IPS-15b (cell line): ENCODE data around the gene TPI1.
"Not testable (repeated sequence)": the region's sequence is repeated elsewhere in the genome, so short reads cannot be mapped to it uniquely, and the experiment has no call there.

ENCODE experiments used
- H3K27me3 ChIP-seq: one replicate; pipeline ENCODE4 v1.6.1; 2013; ENCODE audit warnings: low read length; ENCODE audit not compliant: control insufficient read depth, insufficient read depth
- H3K36me3 ChIP-seq: one replicate; pipeline ENCODE4 v1.6.1; 2013; ENCODE audit warnings: low read length; ENCODE audit not compliant: control insufficient read depth, insufficient read depth
- H3K4me1 ChIP-seq: one replicate; pipeline ENCODE4 v1.6.1; 2013; ENCODE audit warnings: mild to moderate bottlenecking, low read length; ENCODE audit not compliant: control insufficient read depth, insufficient read depth
- H3K4me3 ChIP-seq: one replicate; pipeline ENCODE4 v1.5.1; 2013; ENCODE audit warnings: low read depth, low read length
- H3K9ac ChIP-seq: one replicate; pipeline ENCODE4 v1.6.1; 2013; ENCODE audit warnings: low read depth, mild to moderate bottlenecking, low read length
- H3K9me3 ChIP-seq: one replicate; pipeline ENCODE4 v1.6.1; 2013; ENCODE audit warnings: mild to moderate bottlenecking, low read length; ENCODE audit not compliant: control insufficient read depth, insufficient read depth

The TPI1 gene

DNA sequence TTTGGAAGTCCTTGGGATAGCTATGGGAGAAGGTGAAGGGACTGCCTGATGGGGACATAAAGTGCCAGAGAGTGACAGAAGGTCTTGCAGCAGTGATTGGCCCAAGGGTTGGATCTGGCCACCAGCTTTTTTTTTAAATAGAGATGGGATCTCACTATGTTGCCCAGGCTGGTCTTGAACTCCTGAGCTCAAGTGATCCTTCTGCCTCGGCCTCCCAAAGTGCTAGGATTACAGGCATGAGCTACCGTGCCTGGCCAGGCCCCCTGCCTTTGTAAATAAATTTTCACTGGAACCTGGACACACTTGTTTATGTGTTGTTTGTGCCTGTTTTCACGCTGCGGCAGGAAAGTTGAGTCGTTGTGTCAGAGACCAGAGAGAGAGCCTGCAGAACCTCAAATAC lies 2.0 kb upstream of the TPI1 start:
- not testable (repeated sequence) for H3K9me3 ChIP-seq, H3K4me3 ChIP-seq, H3K9ac ChIP-seq, H3K27me3 ChIP-seq
- H3K36me3 ChIP-seq = peaks cover 48% of the 10 kb centered on the region
- peaks cover 13% of the 10 kb centered on the region for H3K4me1 ChIP-seq

DNA sequence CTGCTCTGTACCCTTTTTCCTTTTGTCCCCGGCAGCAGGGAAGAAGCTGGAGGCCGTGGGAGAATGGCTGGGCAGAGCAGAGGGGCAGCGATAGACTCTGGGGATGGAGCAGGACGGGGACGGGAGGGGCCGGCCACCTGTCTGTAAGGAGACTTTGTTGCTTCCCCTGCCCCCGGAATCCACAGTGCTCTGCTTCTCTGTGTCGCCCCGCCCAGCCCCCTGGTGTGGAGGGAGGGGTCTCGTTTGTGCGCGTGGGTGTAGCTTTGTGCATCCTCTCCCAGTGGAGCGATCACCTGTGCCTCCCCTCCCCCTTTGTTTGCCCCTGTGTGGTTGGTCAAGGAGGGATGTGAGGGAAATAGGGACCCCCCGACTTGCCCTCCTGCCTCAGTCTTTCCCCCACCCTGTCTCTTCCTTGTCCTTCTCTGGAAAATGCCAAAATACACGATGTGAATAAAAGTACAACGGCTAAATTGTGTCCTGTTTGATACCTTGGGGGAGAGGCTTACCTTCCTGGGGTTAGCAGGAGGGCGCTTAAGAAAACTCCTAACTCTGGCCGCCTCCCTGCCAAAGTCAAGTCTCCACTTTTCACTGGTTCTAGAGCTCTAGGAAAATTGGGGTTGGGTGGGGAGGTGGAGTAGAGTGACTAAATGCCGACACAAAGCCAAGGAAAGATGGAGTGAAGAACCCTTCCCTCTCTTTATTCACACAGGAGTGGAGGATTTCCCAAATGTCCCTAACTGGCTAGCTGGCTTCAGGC lies 990 bp upstream of the TPI1 start:
- Histone ChIP-seq H3K9ac (peak overlapping the region; percentile 38), H3K4me1 (peaks cover 13% of the 10 kb centered on the region)

DNA sequence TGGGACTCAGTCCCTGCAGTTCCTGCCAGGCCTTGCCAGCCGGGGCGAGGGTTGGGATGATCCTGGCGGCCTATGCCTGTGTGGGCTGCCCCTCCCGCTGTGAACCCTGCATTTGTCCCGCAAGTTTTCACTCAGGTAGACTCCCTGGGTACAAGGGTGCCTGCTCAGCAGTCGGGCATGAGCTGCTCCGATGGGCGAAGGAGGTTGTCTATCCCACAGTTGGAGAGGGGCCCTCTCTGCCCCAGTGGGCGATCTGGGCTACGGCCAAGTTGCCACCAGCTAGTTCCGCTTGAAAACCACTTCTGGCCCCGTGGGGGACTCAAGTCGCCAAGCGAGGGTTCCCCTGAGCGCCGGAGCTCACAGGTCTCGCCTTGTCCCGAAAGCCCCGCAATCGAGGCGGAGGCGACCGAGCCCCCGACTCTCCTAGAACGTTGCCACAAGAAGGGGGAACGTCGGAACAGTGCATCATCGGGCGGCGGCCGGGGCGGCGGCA lies 365 bp upstream of the TPI1 start:
- H3K4me1 ChIP-seq = peaks cover 13% of the 10 kb centered on the region
- H3K27me3 ChIP-seq = no peaks in the 10 kb centered on the region
- H3K36me3 ChIP-seq = peaks cover 45% of the 10 kb centered on the region
- peak overlapping the region; percentile 38 for H3K9ac ChIP-seq
- peak overlapping the region; percentile 57 for H3K4me3 ChIP-seq
- no peaks in the 10 kb centered on the region for H3K9me3 ChIP-seq

More for the DNA sequence above, 990 bp upstream of the TPI1 start:
- Histone ChIP-seq H3K36me3 (peaks cover 48% of the 10 kb centered on the region), H3K9me3 (no peaks in the 10 kb centered on the region), H3K27me3 (no peaks in the 10 kb centered on the region), H3K4me3 (peak overlapping the region; percentile 57)

DNA sequence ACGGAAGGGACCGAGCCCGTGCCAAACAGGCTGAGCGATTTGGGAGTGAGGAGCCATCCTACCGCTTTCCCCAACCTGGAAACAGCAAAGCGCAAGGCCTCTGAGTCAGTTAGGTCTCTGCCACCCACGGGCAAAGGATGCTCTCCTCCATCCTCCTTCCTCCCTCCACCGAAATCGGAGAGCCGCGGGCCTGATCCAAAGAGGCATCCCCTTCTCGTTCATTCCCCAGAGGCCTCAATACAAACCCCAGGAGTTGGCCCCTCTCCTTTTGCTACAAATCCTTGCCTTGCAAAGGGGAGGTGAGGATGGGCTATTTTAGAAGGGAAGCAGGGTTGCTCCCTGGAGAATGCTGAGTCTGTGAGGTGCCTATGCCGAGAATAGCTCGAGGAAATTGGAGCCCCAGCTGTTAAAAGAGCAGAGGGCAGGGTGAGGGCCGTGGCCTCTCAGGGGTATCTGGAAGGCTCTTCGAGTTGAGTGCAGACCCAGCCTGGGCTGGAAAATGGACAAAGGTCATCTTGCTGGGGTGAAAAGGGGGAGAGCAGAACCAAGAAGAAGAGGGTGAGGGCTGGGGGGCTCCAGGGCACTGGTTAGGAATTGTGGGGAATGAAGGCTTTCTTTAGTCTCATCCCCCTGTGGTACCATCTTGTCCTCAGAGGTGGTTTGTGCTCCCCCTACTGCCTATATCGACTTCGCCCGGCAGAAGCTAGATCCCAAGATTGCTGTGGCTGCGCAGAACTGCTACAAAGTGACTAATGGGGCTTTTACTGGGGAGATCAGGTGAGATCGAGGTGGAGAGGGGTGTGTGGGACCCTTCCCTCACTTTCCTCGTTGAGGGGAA lies 1.1 kb downstream of the TPI1 start:
- Histone ChIP-seq H3K9me3 (no peaks in the 10 kb centered on the region), H3K27me3 (no peaks in the 10 kb centered on the region), H3K36me3 (peaks cover 51% of the 10 kb centered on the region), H3K4me1 (peaks cover 13% of the 10 kb centered on the region), H3K4me3 (peak overlapping the region; percentile 95), H3K9ac (peak overlapping the region; percentile 89)

DNA sequence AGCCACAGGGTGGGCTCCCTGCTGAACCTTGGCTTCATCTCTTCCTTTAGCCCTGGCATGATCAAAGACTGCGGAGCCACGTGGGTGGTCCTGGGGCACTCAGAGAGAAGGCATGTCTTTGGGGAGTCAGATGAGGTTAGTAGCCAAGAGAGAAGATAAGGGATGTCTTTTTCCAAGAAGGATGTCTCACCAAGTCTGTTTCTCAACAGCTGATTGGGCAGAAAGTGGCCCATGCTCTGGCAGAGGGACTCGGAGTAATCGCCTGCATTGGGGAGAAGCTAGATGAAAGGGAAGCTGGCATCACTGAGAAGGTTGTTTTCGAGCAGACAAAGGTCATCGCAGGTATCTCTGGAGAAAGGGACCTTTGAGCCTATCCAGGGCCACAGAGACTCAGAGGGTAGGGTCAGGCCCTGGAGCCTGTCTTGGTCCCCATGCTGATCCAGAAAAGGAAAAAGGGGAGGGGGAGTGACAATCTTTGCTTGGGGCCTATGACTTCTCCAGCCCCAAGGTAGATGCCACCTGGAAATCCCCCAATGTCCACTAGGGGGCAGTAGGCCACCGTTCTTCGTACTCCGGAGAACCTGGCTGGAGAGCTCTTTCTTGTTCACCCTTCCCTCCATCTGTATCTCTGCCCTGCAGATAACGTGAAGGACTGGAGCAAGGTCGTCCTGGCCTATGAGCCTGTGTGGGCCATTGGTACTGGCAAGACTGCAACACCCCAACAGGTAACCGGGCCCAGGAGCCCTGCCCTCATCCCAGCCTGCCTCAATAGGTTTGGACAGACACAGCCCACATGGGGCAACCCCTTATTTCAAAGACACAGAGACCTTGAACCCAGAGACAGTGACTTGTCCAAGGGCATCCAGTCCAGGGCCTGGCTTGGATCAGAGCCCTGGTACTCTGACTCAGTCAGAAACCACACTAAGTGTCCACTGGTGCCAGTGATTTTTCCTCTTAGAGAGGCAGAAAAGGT lies 2.0 kb downstream of the TPI1 start:
- Histone ChIP-seq H3K9me3 (no peaks in the 10 kb centered on the region), H3K27me3 (no peaks in the 10 kb centered on the region), H3K4me3 (peak overlapping the region; percentile 95), H3K9ac (peak overlapping the region; percentile 89), H3K4me1 (peaks cover 13% of the 10 kb centered on the region), H3K36me3 (peaks cover 43% of the 10 kb centered on the region)

DNA sequence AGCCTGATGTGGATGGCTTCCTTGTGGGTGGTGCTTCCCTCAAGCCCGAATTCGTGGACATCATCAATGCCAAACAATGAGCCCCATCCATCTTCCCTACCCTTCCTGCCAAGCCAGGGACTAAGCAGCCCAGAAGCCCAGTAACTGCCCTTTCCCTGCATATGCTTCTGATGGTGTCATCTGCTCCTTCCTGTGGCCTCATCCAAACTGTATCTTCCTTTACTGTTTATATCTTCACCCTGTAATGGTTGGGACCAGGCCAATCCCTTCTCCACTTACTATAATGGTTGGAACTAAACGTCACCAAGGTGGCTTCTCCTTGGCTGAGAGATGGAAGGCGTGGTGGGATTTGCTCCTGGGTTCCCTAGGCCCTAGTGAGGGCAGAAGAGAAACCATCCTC lies 3.0 kb downstream of the TPI1 start:
- H3K27me3 ChIP-seq, H3K9me3 ChIP-seq: not testable (repeated sequence)
- Histone ChIP-seq H3K9ac (peak overlapping the region; percentile 47), H3K4me3 (peak overlapping the region; percentile 18), H3K4me1 (peaks cover 13% of the 10 kb centered on the region), H3K36me3 (peaks cover 34% of the 10 kb centered on the region)

DNA sequence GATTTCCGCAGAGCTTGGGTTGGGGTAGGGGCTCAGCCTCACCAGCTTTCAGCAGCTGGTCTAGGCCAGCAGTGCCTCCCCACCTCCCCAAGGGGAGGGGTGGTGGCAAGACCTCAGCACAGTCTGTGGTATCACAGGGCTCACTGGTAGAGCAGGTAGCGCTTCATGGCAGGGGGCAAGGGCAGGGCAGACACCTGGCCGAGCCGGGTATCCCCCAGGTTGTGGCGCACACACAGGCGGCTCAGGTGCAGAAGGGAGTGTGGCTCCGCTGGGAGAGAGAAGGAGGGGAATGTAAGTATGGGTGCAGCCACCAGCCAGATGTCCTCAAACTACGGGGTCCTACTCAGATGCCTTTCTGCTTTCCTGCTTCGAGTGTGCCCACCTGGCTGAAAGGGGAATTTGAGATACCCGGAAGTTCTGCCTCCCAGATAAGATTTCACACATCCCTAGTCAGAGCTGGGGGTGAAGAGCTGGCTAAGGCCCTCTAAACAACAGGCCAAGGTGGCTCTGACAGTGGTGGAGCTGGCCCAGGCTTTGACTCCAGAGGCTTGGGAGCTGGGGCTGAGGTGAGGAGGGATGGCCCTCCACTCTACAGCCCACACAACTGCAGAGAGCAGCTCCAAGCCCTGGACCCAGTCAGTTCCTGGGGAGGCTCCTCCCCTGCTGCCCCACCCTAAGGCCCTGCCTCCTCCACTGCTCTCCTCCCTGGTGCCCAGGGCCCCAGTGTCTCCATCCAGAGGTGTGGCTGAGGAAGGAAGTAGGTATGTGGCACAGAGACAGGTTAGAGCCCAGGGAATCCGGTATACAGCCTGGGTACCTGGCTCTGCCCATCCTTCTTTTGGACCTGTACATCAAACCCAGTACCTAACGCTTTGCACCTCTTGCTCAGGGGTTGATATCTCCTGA lies 4.0 kb downstream of the TPI1 start:
- H3K4me3 ChIP-seq = peak overlapping the region; percentile 97
- peak overlapping the region; percentile 68 for H3K9ac ChIP-seq
- peaks cover 37% of the 10 kb centered on the region for H3K36me3 ChIP-seq

DNA sequence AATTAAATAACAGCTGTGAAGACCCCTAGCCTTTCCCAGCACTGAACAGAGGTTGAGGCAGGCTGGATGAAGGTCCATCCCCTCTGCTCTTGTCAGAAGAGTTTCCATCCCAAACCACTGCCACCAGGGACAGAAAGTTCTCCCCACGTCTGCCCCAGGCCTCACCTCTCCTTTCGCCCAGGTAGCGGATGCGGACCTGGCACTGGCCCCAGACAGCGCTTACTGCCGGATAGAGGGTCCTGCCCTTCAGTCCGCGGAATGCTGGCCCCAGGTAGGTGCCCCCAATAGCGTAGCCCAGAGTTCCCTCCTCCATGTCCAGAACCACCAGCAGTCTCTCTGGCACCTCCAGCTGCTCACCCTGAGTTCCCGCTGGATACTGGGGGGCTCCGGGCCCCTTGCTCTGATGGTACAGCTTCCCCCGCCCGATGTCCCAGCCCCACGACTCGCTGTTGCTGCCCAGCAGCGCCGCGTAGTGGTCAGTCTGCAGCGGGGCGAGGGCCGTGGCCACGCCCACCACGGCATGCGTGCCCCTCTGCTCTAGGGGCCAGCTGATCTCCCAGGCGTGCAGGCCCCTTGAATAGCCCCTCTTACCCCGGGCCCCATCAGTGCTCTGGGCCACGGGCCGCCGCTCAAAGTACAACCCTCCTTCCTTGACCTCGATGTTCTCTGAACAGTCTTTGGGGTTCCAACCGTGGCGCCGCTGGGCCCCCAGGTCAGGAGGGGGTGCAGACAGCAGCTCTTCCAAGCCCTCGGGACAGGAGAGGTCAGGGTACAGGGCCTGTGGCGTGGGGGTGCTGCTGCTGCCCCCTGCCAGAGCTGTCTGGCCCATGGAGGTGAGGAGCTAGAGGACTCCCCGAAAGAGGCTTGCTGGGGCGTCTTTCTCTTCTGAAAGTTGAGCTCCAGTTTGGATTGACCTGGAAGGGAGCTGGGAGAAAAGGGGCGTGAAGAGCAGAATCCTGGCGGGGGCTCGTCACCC lies 5.0 kb downstream of the TPI1 start:
- peak overlapping the region; percentile 97 for H3K4me3 ChIP-seq
- H3K27me3 ChIP-seq = no peaks in the 10 kb centered on the region
- H3K4me1 ChIP-seq = peaks cover 3% of the 10 kb centered on the region
- H3K36me3 ChIP-seq = peaks cover 37% of the 10 kb centered on the region
- peak overlapping the region; percentile 89 for H3K9ac ChIP-seq
- no peaks in the 10 kb centered on the region for H3K9me3 ChIP-seq

More for the DNA sequence above, 4.0 kb downstream of the TPI1 start:
- H3K27me3 ChIP-seq = no peaks in the 10 kb centered on the region
- no peaks in the 10 kb centered on the region for H3K9me3 ChIP-seq
- H3K4me1 ChIP-seq = peaks cover 8% of the 10 kb centered on the region

DNA sequence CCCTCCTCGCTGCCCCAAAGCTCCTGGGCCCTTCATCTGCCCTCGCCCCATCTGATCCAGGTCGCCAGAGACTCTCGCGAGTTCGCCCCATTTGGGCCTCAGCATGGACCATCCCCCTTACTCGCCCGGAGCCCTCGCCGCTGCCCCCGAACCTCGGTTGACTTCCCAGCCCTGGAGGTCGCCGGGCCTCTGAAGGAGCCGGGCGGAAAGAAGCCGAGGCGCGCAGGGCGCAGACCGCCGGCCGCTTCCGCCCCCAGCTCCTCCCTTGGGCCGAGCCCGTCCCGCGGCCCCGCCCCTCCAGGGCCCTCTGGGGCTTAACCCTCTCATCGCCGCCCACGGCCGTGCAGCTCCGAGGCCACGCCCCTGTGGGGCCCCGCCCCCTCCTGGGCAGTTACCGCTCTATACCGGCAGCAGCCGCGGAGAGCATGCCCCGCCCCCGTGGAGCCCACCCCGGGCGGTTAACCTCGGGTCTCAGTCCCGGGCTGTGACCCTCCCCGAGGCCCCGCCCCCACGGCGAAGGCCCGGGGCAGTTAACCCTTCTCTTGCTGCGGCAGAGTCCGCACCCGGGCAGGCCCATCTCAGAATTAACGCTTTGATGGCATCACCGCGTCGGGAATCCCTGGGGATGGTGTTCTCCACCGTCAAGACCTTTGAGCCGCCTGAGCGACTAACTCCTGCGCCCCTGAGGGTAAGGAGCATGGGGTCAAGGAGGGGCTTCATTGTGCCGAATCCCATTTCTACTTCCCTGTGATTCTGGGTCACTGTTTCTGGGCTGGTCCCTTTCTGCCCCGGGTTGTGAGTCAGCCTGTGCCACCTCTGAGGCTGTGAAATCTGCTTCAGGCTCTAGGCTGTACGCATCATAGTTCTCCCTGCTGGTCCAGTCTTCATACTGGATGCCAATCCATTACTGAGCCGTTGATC lies 6.0 kb downstream of the TPI1 start, which contains the start of gene SPSB2:
Gene SPSB2, minus strand, starts transcription at position 210 of the 921 bp plus-strand sequence. CDS start 402 bp downstream, outside the sequence.
- Histone ChIP-seq H3K9ac (peak within 1 kb of the TSS; percentile 89), H3K27me3 (no peaks in the 10 kb centered on the region), H3K4me3 (peak within 1 kb of the TSS; percentile 97), H3K36me3 (peaks cover 37% of the 10 kb centered on the region), H3K4me1 (peaks cover 3% of the 10 kb centered on the region), H3K9me3 (no peaks in the 10 kb centered on the region)
